Fibroblast of skin of scalp (primary cell): Measurements from ENCODE around the gene ZNF831.

Experiments used
- DNase-seq: peaks from one replicate; pipeline ENCODE4 v3.0.0-alpha.2; 2013

Gene ZNF831

DNA sequence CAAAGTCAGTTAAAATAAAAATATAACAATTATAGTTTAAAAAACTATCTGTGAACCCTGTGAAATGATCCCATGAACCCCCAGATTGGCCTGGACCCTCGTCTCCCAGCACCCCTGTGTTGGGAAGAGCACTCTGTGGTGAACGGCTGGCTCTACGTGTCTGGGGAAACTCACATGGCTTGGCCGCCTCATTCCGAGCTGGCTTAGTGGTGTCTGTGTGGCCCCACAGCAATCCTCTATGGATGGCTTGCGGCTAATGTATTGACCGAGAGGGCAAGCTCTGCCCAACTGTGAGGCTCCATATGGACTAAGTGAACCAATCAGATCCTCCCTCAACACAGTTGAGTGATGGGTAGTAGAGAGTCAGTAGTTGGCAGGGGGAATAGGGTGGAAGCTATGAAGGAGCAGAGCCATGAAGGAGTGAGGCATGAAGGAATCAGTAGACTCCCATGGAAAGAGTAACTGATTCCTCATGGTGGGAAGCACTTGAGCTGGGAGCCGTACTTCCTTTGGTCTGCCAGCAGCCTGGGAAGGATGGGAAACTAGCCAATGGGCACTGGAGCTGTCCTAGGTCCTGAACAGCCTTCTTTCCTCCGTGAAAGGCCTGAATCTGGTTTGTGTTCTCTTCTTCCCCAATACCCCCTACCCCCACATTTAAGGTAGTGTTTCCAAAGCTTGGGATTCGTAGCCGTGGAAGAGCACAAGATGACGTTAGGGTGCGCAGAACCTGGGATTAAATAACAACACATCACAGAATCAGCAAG, 21.6 kb upstream of the ZNF831 start:
- peak; percentile 14 for DNase-seq

DNA sequence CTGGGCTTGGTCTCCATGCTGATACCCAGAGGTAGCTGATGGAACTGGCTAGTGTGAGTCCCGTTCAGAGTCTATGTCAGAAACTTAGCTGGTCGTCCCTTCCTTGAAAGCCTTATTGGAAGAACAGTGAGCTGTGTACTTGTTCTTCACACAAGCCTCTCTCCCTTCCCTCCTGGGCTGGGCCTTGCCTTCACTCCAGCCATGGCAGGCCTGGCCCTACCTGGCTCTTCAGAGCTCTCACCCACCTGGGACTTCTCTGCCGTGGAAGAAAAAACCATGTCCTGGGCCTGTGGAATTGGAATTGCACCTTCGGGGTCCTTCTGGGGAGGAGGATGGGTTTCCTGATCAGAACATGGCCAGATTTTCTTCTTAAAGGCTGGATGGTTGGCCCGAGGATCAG, 20.3 kb upstream of the ZNF831 start:
- DNase-seq, result no peak

DNA sequence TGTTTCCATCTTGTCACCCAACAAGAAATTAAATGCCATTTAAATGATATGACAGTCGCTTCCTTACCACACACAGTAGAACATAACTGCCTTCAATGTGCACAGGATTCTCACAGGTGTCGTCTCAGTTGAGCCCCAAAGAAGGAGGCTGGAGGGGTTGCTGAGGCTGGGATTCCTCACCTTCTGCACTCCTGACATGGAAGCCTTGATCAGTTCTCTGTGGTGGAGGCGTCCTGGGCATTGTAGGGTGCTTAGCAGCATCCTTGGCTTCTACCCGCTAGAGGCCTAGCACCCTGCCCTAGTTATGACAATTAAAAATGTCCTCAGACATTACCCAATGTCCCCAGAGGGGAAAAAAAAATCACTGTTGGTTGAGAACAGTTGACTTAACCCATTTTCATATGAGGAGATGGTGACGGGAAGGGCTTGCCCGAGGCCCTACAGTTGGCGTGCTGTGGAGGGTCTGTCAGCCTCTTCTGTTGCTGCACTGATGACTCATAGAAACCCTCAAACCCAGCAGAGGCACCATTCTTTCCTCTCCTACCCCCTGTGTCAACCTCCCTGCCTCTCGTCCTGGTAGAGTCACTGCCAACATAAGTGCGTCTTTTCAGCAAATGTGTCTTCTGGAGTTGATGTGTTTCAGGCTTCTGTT, 19.3 kb upstream of the ZNF831 start:
- no peak for DNase-seq

DNA sequence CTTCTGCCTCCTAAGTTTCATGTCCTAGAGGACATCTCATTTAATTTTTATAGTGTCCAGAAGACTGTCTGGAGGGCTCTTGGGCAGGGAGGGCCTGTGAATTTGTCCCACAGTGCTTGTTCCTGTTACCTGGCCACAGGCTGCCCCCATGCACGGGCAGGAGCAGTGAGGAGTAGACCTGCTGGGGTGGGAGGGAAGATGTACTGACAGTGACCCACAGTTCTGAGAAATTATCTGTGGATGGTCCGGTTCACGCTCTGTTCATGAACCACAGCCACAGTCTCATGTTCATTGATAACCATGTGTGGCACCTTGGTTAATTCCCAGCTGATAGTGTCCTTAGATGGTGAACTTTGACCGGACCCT, 18.8 kb upstream of the ZNF831 start:
- DNase-seq, result no peak

DNA sequence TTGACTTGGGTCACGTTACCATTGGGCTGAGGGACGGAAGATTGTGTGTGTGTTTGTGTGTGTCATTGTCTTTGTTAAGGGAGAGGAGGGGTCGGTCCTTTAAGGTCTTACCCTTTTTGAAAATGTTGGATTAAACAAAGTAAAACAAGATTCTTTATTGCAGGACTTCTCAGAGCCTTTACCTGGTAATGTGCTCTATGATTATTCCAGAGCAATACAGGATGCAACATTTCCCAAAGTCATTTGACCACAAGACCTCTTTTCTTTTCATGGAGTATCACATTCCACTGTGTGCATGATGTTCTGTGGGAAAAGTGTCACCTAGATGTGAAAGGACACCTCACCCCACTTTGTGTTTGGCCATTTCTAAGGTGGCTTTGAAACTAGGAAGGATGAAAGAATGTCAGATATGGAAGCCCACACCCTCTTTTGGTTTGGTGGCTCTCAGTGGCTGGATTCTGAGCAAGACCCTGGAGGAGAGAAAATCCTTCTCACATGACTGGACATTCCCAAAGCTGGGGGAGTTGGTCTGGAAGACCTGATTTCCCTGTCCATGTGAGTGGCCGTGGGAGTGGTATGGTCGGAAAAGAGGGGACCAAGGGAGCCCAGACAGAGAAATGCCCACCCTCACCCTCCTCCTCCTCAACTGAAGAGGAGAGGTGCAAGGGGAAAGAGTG, 18.2 kb upstream of the ZNF831 start:
- no peak for DNase-seq

DNA sequence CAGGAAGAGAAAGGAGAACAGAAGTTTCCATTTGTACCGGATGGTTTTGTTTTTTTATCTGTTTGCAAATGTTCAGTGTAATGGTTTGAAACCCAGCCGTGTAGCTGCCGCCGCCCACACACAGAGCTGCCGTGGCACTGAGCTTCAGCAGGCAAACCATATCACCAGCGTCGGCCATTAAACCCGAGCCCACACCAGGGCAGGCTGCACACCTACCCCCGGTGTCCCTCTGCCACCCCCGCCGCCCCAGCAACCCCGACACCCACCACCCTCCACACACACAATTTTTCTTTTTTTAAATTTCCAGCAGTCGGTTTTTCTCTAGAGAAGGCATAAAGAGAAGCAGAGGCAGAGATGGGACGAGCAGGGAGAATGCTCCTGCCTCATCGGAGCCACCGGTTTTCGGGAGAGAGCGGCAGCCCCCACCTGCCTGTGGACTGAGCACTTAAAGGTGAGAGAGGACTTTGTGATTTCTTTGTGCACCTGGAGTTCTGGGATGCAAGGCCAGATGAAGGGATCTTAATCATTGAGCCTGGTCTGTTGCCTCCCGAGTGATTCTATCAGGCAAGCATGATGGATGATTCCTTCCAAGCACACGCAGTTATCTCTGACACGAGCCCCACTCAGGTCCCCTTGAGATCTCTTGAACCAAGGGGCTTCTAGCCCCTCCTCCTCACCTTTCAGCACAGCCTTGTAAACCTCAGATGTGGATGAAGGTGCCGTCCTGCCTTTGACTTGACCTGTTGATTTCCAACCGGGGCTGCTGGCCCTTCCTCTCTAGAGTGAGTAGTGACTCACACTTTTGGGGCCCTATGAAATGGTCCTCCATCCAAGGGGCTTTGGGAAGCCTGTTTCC, 17.5 kb upstream of the ZNF831 start:
- DNase-seq, result no peak

DNA sequence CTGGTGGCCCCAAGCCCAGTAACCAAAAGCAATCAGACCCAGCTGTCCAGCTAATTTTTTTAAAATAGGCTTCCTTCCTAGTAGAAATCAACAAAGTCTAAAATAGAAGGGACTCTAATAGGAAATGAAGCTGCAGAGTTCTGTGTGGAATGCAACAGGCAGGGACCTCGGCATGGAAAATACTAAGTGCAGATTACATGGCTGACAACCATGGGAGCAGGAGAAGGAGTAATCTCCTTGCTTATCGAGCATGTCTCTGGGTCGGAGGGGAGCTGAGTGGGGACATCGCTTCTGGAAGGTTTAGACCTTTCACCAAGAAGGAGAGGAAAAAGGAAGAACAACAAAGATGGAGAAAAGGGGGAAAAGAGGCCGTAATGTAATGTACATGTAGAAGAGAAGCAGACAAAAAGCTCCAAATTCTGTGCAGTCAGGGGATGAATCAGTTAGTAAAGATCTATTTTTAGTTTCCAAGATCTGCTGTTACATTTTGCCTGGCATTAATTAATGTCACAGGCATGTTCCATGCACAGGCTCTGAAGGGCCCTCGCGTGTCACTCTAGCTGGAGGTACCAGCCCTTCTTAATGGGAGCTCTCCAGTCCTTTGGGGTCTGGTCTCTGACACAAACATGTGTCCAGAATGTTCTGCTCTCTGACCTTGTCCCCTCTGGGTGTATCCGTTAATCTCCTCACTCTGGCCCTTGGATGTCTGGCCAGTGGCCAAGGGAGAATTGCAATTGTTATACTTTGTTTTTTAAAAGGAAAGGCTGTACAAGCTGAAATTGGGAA, 16.6 kb upstream of the ZNF831 start:
- DNase-seq, result peak; percentile 3

DNA sequence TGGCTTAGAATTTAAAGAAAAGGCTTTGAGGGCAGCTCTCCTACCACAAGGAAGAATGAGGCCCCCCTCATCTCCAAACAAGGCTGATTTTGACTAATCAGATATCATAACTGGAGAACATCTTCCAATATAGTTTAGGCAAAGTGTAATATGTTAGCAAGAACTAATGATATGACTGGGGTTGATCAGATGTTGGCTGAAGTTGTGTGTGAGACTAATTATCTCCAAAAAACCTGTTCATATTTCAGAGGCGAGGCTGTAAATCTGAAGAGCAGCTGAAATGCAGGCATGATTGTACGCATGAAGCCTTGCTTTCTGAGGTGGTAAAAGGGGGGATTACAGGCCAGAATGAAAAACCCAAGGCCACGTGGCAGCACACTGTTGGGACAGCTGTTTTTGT, 16.0 kb upstream of the ZNF831 start:
- DNase-seq, result no peak

DNA sequence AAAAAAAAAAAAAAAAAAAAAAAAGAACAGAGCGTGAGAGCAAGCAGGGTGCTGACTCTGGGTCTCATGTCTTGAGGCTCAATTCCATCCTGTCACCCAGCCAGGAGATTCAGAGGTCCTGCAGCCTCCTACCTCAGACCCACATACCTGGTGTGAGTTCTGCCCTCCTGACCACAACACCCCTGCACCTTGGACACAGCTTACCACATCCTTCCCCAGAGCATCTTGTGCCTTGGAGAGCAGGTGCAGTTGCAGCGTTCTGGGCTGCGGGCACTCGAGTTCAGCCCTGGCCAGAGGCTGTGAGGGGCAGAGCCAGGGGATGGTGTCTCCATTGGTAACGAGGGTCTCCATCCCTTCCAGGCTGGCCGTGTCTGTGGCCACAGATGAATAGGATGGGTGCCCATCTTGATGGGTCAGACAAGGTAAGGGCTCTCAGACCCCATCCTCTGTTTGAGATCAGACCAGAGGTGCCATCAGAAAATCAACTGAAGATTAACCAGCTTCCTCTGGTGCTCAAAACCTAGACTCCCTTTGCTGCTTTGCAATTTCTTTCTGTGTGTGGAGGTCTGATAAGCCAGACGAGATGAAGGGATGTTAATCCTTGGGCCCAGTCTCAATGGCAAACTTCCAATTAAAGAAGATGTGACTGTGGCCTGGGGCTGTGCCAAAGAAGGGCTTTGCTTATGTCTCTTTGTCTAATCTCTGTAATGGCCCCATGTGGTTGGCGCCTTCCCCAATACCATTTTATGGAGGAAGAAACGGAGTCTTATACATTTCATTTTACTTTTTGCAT, 14.7 kb upstream of the ZNF831 start:
- no peak for DNase-seq

DNA sequence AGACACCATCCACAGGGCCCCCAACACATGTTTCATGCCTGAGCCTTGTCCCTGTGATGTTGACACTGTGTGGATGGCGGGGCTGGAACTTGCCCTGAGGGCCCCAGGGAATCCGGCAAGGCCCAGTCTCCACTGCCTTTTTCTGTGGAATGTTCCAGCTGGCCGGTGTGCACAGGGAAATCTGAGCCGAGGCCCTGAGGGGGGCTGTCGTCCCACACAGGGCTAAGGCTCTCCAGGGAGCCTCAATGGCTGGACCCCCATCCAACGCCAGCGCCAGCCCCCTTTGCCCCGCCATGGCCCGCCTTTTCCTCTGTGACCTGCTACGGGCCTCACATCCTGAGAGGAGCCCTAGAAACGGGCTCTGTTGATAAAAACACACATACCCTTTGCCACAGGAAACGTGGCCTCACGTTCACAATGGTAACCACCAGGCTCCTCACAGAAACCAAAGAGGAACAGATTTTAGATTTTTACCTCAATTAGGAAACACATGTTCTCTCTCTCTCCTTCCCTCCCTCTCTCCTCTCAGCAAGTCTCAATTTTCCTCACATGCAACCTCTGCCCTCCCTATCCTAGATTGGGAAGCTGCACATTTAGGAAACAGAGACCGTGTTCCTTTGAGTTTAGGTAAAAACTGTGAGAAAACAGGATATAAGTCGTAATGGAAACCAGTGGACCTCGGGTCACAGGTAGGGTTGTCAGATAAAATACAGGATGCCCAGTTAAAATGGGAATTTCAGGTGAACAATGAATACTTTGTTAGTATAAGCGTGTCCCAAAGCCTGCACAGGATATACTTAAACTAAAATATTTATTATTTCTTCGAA, 13.7 kb upstream of the ZNF831 start:
- DNase-seq, result no peak

DNA sequence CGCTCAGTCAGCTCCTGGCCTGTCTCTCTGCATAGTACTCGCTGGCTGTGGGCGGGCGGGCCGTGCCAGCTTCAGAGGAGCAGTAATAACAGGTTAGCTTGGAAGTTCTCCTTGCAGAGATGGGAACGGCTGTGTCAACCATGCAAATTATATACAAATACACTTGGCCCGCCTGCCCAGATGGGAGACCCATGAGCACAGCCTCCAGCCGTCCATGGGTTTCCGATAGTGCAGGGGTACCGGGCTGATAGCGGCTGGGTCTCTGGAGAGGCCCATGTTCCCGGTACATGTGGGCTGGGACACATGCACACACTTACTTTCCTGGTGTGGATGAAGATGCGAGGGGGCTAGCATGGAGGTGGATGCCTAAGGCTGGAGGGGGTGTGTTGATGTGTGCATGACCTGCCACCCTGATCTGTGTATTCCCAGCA, 12.8 kb upstream of the ZNF831 start:
- no peak for DNase-seq

DNA sequence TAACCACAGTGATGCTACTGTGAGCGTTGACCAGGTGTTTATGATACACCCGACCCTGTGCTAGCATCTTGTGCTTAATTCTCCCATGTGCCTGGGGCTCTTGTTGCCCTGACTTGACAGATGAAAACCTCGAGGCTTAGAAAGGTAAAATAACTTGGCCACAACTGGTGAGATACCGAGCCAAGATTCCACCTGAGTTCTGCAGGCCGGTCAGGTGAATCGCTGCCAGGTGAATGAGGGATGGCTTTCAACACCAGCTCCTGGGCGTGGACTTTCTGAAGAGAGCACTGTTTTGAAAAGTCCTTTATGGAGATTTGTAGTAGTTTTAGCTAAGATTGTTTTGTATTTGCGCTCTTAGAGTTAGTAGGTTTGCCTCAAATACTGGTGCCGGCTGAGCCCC, 12.2 kb upstream of the ZNF831 start:
- DNase-seq, result no peak

DNA sequence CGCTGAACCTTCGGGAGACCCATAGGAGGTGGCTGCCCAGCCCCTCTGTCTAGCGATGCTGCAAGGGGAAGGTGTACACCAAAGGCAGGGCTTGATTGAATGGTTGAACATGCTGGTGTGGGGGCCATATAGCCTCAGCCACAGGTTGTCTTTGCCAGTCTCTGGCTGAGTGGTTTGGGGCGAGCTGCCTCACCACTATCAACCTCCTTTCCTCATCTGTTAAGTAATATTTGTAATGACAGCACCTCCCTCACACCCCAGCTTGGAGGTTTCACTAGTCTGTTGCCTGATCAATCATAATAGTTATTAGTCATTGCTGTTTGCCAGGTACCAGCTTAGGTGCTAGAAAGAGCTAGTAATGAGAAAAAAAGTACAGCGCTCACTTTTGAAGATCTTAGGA, 11.8 kb upstream of the ZNF831 start:
- no peak for DNase-seq

DNA sequence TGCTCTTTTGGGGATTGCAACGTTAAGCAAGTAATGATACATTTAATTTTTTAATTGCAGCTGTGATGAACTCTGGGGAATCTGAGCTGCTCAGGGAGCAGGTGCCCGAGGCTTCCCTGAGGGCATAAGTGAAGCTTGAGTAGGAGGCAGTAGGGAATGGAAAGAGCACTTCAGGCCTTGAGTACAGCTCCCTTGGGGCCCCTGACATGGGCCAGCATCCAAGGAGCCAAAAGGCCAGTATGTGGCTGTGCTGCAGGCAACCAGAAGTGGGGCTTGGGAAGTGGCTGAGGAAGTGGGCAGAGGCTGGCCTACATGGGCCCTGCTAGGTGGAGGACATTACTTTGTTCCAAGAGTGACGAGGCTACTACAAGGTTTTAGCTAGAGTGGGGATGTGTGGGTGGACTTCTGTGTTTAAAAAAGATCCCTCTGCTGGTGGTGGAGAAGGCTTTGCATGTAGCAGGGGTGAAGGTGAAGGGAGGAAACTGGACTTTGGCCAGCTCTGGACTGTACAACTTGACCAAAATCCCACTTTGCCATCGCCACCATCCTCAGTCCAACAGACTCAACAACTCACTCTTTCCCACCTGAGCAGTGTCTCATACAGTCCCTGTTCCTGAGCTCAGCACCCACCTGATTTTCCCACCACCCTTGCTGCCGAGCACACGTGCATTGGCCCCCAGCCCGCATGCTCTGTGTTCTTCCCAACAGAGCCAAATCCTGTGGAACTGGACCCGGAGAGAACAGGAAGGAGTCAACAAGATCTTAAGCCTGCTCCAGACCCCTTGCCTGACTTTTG, 10.9 kb upstream of the ZNF831 start:
- no peak for DNase-seq

DNA sequence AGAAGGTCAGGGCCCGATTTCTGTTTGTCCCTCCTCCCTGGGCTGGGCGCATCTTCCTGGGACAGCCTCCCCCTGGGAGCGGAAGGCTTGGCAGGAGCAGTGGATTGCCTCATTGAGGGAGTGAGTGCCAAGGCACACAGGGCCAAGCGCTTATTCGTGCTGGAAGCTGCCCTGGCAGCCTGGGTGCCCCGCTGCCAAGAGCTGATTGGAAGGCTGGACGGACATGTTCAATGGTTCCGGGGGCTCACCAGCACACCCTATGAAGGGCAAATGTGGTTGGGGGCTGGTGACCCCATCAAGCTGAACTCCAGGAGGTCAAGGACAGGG, 10.3 kb upstream of the ZNF831 start:
- DNase-seq, result no peak

DNA sequence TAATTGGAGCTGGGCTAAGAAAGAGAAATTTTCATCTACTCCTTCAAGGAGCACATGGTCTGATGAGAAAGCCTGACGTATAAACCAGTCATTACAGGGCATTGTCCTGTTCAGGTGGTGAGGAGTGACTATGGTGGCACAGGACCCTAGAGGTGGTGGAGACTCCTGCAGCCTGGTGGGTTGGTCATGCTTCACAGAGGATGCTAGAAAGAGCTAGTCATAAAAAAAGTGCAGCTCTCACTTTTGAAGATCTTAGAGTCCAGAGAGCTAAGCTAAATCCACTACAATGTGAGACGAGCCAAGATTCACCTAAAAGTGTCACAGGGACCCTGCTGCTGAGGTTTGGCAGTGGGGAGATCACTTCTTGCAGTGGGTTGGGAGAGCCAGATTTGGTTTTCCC, 9.8 kb upstream of the ZNF831 start:
- DNase-seq, result no peak

DNA sequence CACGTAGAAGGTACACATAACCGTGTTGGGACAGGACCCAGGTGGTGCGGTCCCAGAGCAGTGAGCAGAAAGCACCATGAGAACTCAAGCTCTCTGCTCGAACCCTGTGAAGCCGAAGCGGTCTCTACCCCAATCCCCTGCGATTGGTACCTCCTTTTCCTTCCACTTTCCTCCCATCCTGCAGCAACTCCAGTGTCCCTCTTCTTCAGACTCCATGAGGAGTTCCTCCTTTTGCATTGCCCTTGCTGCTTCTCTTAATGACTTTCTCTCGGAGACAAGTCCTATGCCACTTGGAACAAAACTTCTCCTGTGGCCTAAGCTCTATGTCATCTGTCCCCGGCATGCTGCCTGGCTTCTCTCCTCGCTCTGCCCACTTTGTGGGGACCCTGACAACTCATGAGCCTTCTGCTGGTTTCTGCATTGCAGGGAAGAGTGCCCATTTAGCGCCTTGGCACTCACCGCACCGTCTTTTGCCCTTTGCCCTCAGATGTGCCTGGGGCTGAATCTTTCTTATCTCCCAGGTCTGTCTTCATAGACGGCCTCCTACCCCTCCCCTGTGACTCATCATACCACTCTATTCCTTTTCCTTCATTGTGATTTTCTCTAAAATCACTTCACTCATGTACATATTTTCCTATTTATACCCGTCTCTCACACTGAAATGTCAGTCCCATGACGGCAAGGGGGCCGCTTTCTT, 9.2 kb upstream of the ZNF831 start:
- no peak for DNase-seq

DNA sequence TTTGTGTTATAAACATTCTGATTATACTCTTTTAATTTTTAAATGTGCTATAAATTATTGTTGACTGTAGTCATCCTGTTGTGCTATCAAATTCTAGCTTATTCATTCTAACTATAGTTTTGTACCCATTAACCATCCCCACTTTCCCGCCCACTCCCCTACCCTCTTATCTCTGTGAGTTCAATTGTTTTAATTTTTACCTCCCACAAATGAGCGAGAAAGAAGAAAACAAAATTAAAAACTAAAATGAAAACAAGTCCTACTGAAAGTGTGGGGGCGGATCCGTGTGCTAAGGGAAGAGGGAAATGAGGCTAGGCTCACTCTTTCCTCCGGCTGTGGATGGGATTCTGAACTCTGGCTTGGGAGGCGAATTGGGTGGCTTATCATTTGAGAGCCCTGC, 6.6 kb upstream of the ZNF831 start:
- DNase-seq, result no peak

DNA sequence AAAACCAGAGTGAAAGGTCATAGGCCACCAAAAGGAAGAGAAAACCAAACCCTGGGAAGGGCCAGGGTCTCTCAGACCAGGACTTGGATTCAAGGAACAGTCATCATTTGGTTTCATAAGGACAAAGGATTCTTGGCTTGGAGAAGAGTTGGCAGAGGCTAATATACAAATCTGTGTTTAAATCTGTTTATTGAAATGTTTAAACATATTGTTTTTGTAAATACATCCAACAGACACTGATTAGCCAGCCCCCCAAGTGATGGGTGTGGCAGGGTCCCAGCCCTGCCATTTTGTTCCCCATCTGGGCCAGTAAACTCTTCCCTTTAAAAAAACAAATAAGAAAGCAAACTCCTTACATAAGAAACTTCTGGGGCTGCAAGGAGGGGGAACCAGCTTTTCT, 6.1 kb upstream of the ZNF831 start:
- DNase-seq, result no peak
